Right lobe of liver (tissue), 4 donors: ENCODE measurements around the gene TMEM266.

ENCODE experiments used
- CTCF ChIP-seq, 4 donors: fragments of 200-600 bp in 3 of 4; fragments of 450-650 bp in 1 of 4; IDR thresholded peaks; one replicate each; pipeline versions ENCODE4 v1.5.1 to v1.8.0; 2016 to 2022; ENCODE audit warnings: antibody characterized with exemption in 4 of 4, mild to moderate bottlenecking in 2 of 4
- POLR2A ChIP-seq: fragments of 450-650 bp; IDR thresholded peaks from one replicate; pipeline ENCODE4 v1.6.1; 2017; ENCODE audit warnings: antibody characterized with exemption, mild to moderate bottlenecking
- donor health status: DM: no; HTN: no; CAD: no.
- donor health status: DM: no; HTN: no; CAD: no.
- donor health status: DM: no; HTN: yes; CAD: no.

- no peak for TF ChIP-seq CTCF (IDR thresholded peaks at IDR 0.05)
- no peak for TF ChIP-seq POLR2A
Observed at GRCh38 chr15:76105911-76106310, 46.1 kb downstream of the TMEM266 start.
